HG03175 (cell line): ENCODE measurements around the gene SOCS1.

ENCODE experiments used
- ATAC-seq: cut with Tn5 transposase; IDR thresholded peaks from one replicate; pipeline ENCODE4 v1.9.1; 2021; ENCODE audit warnings: mild to moderate bottlenecking, moderate library complexity; ENCODE audit not compliant: unreplicated experiment

Gene SOCS1

DNA sequence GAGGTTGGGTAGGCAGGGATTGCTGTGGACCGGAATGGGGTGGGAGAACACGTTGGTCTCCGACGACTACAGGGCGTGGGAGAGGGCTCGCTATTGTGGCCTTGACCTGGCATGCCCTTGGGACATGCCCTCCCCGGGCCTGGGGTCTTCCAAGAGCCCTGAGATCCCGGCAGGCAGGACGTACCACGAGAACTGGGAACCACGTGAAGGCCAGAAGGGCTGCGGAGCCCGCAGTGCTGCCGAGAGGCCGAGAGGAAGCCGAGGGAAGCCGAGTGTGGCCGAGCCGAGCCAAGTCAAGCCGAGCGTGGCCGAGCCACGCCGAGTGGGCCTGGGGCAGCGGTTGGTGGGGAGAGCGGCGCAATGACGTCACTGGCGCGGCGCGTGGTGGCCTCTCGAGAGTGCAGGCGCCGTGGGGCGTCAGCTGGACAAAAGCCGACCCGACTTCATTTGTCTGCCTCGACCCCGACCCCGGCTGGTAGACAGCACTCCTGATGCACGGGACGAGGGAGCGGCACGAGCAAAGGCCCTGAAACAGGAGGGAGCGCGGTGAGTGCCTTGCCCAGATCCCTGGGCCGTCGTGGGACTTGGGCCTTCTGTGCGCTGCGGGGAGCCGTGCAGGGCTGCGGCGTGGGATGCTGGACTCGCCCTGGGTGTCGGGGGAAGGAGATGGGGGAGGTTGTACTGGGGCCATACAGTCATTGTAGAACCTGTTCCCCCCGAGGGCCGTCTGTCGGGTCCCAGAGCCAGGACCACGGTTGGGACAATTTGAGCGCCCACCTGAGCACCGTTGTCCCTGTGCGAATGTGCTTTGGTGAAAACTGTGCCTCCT is 6.6 kb downstream of the SOCS1 start:
- ATAC-seq = no peak

DNA sequence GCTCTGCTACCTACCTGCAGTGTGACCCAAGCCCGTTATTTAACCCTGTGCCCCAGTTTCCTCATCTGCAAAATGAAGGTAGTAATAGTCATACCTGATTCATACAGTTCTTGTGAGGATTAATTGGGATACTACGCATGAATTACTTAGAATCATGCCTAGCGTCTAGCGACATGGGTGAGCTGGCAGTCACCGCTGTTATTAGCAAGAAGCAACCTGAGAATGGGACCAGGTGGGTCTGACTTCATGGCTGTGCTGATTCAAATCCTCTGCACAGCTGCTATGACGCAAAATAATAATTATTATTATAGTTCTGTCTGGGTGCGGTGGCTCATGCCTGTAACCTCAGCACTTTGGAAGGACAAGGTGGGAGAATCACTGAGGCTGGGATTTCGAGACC is 7.9 kb downstream of the SOCS1 start:
- no peak for ATAC-seq

DNA sequence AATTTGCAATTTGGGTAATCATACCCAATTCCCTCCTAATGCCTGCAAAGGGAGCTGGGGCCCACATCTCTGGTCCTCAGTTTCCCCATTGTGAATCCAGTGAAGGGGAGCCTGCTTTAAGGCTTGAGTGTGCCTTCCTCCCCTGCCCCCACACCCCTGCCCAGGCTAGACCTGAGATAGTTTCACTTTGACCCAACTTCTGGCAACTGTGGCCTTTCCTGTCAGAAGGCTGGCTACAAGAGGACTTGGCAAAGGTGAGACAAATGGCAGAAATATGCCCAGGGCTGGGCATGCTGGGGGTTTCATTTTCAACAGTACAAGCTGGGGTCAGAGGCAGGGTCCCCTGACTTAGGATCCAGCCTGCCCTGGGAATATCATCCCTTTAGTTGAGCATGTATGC is 10.0 kb downstream of the SOCS1 start:
- ATAC-seq = no peak

DNA sequence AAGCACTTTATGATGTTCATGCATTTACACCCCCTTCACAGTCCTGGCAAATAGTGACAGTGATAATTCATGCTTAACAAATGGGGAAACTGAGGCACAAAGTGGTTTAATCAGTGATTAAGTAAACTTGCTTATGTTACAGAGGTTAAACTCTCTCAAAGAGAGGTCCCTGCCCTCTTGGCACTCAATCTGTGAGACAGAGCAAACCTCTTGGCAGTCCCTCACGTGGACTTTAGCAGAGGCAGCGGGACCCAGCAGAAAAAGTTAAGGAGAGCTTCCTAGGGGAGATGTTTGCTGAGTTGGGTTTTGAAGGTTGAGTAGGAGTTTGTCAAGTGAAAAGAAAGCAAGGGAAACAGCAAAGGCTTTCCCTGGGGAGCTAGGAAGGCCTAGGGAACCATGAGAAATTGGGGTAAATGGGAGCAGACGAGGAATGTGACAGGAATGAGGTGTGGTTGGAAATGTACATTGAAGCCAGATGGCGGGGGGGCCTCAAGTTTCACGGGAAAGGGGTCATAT is 10.7 kb downstream of the SOCS1 start:
- ATAC-seq = no peak

DNA sequence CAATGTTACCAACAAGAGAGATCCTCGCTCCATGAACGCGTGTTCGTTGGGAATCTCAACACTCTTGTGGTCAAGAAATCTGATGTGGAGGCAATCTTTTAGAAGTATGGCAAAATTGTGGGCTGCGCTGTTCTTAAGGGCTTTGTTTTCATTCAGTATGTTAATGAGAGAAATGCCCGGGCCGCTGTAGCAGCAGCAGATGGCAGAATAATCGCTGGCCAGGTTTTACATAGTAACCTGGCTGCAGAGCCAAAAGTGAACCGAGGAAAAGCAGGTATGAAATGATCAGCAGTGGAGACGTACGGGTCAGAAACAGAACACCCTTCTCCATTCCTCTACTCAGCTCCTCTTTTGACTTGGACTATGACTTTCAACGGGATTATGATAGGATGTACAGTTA is 13.3 kb downstream of the SOCS1 start:
- ATAC-seq = no peak

DNA sequence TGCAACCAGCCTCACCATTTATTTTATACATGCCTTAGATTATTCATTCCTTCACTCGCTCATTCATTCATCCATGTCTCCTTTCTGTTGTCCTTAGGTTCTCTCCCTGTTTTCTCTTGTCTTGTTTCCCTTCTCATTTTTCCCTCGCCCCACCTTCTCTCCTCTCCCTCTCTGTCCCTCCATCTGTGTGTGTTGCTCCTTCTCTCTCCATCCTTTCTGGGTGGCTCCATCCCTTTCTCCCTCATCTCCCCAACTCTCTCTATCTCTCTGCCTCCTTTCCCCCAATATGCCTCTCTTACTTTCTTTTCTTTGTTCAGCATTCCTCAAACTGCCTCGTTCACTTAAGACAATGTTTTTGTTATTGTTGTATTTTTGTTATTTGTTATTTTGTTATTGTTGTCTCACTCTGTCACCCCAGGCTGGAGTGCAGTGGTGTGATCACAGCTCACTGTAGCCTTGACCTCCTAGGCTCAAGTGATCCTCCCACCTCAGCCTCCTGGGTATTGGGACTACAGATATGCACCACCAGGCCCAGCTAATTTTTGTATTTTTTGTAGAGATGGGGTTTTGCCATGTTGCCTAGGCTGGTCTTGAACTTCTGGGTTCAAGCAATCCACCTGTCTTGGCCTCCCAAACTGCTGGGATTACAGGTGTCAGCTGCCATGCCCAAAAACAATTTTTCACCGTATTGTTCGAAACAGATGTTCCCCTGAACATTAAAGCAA is 14.4 kb downstream of the SOCS1 start:
- no peak for ATAC-seq

DNA sequence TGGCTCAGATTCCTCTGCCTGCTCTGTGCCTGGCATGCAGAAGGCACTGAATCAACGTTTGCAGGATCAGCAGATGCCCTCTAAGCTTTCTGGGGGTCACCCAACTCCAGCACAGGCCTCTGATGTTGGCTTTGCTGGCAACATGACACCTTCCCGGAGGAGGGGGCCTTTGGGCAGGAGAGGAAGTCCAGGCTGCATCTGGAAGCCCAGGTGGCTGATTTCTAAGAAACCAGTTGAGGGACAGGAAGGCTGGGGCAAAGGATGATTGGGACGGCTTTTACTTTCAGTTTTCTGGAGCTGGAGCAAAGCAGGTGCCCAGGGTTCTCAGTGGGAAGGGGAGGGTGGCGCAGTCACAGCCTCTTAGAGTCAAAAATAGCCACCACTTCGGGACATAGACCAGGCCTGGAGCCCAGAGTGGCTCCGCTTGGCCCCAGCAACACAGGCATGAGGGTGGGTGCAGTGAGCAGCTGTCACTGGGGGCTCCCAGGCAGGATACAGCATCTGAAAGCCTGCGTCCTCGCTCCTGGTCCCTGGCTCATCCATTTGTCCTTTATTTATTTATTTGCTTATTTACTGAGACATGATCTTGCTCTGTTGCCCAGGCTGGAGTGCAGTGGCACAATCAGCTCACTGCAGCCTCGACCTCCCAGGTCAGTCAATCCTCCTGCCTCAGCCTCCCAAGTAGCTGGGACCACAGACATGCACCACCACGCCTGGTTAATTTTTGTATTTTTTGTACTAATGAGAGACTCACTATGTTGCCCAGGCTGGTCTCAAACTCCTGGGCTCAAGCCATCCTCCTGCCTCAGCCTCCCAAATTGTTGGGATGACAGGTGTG is 15.1 kb downstream of the SOCS1 start:
- no peak for ATAC-seq

DNA sequence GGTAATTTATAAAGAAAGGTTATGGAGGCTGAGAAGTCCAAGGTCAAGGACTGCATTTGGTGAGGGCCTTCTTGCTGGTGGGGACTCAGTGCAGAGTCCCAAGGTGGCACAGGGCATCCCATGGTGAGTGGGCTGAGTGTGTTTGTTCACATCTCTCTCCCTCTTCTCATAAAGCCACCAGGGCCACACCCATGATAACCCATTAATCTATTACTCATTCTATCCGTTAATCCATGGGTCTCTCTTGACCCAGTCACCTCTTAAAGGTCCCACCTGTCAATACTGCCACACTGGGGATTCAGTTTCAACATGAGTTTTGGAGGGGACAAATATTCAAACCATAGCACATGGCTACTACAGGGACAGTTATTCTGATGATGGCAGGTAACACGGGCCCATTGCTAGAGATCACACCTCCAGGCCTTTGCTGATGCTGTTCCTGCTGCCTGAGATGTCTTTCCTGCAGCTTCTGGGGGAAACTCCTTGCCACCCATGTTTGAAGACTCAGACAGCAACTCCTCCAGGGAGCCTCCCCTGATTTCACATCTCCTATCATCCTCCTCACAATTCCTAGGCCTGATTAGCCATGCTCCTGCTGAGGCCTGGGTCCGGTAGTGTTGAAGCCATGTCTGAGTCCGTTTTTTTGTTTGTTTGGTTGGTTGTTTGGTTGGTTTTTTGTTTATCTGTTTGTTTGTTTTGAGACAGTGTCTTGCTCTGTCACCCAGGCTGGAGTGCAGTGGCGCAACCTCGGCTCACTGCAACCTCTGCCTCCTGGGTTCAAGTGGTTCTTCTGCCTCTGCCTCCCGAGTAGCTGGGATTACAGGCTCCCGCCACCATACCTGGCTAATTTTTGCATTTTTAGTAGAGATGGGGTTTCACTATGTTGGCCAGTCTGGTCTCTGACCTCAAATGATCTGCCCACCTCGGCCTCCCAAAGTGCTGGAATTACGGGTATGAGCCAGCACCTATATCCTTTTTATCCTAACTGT is 16.1 kb downstream of the SOCS1 start:
- no peak for ATAC-seq

DNA sequence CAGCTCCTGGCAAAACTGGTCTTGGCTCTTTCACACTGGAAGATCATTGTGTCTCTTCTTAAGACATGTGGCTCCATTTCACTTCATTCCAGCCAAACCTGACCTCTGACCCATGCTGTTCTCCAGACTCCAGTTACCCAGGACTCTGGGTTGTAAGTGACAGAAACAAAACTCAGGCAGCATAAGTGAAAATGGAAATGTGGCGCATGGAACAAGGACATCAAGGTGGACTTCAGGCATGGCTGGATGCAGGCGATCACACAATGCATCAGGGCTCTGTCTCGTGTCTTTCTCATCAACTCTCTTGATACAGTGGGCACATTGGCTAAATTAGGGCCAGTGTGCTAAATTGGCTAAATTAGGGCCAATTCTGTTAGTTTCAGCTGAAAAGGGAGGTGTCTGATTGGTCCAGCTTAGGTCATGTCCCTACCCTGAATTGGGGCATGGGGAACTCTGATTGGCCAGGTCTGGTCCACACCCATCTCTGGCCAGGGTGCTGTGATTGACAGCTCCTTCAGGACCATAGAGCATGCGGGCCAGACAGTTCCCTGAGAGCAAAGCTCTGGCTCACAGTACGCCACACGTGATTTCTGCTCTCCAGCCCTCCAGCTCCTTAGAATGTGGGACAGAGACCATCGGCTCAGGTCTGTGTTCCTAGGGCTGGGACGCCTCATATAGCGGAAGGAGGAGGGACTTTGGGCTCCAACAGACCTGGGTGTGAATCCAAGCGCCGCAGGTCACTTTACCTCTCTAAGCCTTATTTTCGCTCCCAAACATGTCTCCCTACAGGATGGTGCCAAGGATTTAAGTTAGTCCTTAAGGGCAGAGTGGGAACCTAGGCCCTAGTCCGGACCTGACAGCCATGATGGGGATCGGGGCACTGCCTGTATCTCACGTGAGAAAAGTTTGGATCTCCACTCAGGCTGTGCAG is 17.5 kb downstream of the SOCS1 start:
- ATAC-seq = no peak

DNA sequence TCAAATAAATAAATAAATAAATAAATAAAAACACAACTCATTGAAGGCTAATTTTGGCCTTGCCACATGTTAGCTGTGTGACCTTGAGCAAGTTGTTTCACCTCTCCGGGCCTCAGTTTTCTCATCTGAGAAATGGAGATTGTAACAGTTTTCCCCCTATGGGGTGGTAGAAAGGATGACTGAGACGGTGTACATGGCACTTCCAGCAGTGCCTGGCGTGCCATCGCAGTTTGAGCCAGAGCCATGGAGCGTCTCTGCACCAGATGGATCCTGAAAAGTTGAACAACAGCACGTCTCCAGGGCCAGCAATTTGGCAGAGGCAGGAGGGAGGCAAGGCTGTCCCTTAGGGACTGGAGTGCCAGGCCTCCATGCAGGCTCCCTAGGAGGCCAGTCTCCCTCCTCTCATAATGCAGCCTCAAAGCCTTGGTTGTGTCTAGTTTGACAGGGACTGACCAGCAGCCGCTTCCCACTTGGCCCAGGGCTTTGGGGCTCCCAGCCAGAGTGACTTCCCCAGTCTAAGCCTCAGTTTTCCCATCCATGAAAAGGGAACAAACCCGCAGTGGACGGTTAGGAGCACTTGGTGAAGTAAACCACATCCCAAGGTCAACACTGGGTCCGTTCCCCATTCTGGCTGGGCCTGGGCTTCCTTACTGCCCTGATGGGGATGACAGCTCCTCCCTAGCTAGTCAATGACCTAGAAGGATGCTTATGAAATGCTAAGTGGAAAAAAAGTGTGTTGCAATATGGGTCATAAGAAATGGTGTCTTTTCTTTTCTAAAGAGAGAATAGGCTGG is 19.3 kb downstream of the SOCS1 start:
- no peak for ATAC-seq

DNA sequence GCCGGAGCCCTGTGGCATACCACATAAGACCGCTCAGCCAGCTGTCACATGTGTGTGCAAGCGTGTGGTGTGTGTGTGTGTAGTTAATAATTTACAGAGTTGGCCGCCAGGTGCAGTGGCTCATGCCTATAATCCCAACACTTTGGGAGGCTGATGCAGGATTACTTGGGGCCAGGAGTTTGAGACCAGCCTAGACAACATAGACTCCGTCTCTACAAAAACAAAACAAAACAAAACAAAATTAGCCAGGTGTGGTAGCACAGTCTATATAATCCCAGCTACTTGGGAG is 20.4 kb downstream of the SOCS1 start:
- ATAC-seq = no peak

DNA sequence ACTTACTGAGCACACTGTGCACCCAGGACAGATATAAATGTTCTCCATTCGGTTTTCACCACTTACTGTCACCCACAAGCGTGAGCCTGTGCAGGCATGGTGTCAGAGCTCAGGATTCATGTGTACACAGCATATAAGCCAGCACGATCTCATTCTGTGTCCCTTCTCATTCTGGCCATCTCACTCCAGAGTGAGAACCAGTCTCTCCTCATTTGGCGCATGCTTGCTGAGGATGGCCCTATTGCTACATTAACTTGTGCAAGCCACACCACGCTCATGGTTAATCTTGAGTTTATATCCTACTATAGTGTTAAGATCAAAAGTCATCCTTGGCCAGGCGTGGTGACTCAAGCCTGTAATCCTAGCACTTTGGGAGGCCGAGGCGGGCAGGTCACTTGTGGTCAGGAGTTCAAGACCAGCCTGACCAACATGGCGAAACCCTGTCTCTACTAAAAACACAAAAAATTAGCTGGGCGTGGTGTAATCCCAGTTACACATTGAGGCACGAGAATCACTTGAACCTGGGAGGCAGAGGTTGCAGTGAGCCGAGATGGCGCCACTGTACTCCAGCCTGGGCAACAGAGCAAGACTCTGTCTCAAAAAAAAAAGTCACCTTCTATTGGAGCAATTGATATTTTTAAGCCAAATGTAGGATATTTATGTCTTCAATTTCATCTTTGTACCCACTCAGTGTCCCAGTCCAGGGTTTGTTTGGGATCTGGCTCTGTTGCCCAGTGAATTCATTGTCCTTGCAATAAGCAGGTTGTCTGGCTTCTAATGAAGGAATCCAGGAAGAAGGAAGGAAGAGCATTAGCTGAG is 20.9 kb downstream of the SOCS1 start:
- ATAC-seq = no peak

DNA sequence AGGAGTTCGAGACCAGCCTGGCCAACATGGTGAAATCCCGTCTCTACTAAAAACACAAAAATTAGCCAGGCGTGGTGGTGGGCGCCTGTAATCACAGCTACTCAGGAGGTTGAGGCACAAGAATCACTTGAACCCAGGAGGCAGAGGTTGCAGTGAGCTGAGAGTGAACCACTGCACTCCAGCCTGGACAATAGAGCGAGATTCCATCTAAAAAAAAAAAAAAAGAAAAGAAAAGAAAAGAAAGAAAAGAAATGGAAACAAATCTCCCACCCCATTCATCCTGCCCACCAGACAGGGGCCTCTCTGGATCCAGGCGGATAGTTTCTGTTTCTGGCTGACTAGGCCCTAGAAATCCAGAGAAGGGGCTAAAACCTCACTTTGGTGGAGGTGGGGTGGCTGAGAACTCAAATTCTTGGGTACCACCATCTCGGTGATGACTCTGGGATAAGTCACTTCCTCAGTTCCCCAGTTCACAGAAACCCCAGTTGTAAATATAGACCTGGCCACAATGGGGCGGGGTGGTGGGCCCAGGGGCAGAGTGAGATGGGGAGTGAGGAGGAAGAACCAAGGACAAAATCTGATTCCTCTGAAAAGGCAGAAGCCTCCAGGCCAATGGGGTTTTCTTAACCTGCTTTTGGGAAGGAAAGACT is 22.2 kb downstream of the SOCS1 start:
- ATAC-seq = no peak

DNA sequence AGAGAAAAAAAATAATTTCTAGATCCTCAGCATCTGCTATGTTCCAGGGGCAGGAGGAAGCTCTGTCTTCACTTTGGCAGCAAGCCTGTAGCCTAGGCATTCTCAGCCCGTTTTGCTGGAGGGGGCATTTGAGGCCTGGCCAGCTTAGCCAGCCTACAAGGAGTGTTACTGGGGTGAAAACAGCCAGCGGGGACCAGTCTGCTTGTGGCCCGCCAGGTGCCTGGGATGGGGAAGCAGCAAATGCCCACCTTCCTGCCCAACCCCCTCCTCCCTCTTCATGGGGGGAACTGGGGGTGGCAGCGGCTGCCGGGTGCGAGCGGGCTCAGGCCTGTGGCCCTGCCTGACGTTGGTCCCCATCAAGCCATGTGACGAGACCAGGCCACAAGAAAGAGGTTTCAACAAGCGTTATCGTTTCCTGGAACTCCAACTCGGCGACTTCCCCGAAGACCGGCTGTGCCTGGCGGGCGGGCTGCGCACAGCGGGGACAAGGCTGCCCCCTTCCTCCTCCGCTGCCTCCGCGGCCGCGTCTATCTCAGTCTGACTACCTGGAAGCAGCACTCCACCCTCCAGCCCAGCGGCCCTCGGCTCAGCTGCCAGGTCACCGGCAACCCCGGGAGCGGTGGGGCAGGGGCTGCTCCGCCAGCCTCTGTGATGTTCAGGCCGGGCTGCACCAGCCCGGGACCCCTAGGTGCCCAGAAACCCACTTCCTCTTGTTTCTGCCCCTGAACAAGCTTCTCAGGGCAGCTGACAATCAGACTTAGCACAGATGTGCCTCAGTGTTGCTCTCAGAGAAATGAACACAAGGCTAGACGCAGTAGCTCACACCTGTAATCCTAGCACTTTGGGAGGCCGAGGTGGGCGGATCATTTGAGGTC is 22.9 kb downstream of the SOCS1 start:
- peak; percentile 57 for ATAC-seq

DNA sequence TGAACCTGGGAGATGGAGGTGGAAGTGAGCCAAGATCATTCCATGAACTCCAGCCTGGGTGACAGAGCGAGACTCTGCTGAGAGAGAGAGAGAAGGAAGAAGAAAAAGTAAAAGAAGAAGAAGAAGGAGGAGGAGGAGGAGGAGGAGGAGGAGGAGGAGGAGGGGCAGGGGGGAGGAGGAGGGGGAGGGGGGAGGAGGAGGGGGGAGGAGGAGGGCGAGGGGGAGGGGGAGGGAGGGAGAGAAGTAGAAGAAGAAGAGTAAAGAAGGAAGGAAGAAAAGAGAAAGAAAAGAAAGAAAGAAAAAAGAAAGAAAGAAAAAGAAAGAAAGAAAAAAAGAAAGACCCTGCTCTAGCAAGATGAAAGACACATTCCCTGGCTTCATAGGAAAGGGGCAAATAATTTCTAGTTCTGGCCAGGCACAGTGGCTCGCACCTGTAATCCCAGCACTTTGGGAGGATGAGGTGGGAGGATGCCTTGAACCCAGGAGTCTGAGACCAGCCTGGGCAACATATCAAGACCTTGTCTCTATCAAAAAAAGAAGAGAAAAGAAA is 23.6 kb downstream of the SOCS1 start:
- no peak for ATAC-seq
